Loucy (cell line): ENCODE data around the gene PCSK5.

Source experiments
- H2AFZ ChIP-seq: fragments of 200-600 bp; sonication (generic); 2 replicates; pipeline ENCODE4 v1.6.0; 2016; ENCODE audit warnings: antibody characterized with exemption, mild to moderate bottlenecking, low read length, moderate library complexity
- H3F3A ChIP-seq: fragments of 200-600 bp; 2 replicates; pipeline ENCODE4 v1.6.0; 2016; ENCODE audit warnings: antibody characterized with exemption, low read depth, mild to moderate bottlenecking
- H3K27me3 ChIP-seq: fragments of 200-600 bp; sonication (generic); 2 replicates; pipeline ENCODE4 v1.6.1; 2014; ENCODE audit warnings: low read length, mild to moderate bottlenecking; ENCODE audit not compliant: insufficient read depth, poor library complexity, severe bottlenecking
- H3K36me3 ChIP-seq: fragments of 200-600 bp; sonication (generic); 2 replicates; pipeline ENCODE4 v1.6.1; 2016; ENCODE audit warnings: low read length; ENCODE audit not compliant: insufficient read depth
- H3K4me1 ChIP-seq: fragments of 200-600 bp; sonication (generic); 2 replicates; pipeline ENCODE4 v1.5.1; 2014; ENCODE audit warnings: low read length, mild to moderate bottlenecking; ENCODE audit not compliant: insufficient read depth, poor library complexity, severe bottlenecking
- H3K4me2 ChIP-seq: fragments of 200-600 bp; sonication (generic); 2 replicates; pipeline ENCODE4 v1.6.0; 2014; ENCODE audit warnings: antibody characterized with exemption, low read length, low read depth, mild to moderate bottlenecking; ENCODE audit not compliant: poor library complexity, severe bottlenecking
- H3K4me3 ChIP-seq: fragments of 200-600 bp; sonication (generic); 2 replicates; pipeline ENCODE4 v1.5.1; 2014; ENCODE audit warnings: low read length, mild to moderate bottlenecking, mixed read lengths; ENCODE audit not compliant: poor library complexity, severe bottlenecking
- H3K79me2 ChIP-seq: fragments of 200-600 bp; sonication (generic); 2 replicates; pipeline ENCODE4 v1.6.1; 2014; ENCODE audit warnings: low read length; ENCODE audit not compliant: insufficient read depth
- H3K9ac ChIP-seq: fragments of 200-600 bp; sonication (generic); 2 replicates; pipeline ENCODE4 v1.6.0; 2014; ENCODE audit warnings: mild to moderate bottlenecking, low read depth, low read length, moderate library complexity; ENCODE audit not compliant: poor library complexity, severe bottlenecking
- H3K9me2 ChIP-seq: fragments of 200-600 bp; sonication (generic); replicated peaks from 2 replicates; pipeline ENCODE4 v1.6.1; 2016; ENCODE audit warnings: low read depth, low read length, mixed read lengths
- H3K9me3 ChIP-seq: fragments of 200-600 bp; sonication (generic); 2 replicates; pipeline ENCODE4 v1.6.1; 2014; ENCODE audit warnings: mild to moderate bottlenecking, antibody characterized with exemption, low read length, low read depth; ENCODE audit not compliant: insufficient read depth
- H4K20me1 ChIP-seq: fragments of 200-600 bp; sonication (generic); 2 replicates; pipeline ENCODE4 v1.6.0; 2014; ENCODE audit warnings: antibody characterized with exemption, low read length, mild to moderate bottlenecking; ENCODE audit not compliant: insufficient read depth, poor library complexity, severe bottlenecking
- EZH2phosphoT487 ChIP-seq: fragments of 200-600 bp; IDR thresholded peaks from 2 replicates; pipeline ENCODE4 v1.6.1; 2018; ENCODE audit warnings: antibody characterized with exemption, mild to moderate bottlenecking, moderate library complexity, borderline replicate concordance
- TF ChIP-seq, protein P1 (sequence below): fragments of 200-600 bp; sonication (generic); conservative IDR thresholded peaks from 2 replicates; pipeline ENCODE4 v1.5.1; 2014; ENCODE audit warnings: mild to moderate bottlenecking, antibody characterized with exemption, low read length

The PCSK5 gene

DNA sequence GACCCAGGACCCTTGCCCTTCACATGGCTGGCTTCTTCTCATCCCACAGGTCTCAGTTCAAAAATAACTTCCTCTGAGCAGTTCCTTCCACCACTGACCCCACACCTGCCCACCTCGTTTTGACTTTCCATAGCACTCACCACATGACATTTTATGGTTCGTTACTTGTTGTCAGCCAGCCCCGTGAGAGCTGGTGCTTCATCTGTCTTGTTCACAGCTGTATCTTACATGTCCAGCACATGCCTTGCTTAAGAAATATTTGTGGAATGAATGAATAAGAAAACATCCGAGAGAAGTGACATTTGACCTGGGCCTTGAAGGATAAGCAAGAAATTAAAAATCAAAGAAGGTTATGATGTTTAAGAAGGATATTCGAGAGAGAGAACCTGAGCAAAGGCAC is 309.8 kb downstream of the PCSK5 start:
- Histone ChIP-seq H3K4me2 (no peak overlapping the region), H3K4me1 (no peaks in the 10 kb centered on the region), H3K36me3 (no peaks in the 10 kb centered on the region), H3K27me3 (no peaks in the 10 kb centered on the region), H3K4me3 (no peak overlapping the region), H3K9me3 (no peaks in the 10 kb centered on the region), H3K9me2 (no peaks in the 10 kb centered on the region), H2AFZ (no peak overlapping the region), H3F3A (no peaks in the 10 kb centered on the region), H3K9ac (no peak overlapping the region), H3K79me2 (no peaks in the 10 kb centered on the region), H4K20me1 (no peaks in the 10 kb centered on the region)
- TF ChIP-seq, protein P1, sequence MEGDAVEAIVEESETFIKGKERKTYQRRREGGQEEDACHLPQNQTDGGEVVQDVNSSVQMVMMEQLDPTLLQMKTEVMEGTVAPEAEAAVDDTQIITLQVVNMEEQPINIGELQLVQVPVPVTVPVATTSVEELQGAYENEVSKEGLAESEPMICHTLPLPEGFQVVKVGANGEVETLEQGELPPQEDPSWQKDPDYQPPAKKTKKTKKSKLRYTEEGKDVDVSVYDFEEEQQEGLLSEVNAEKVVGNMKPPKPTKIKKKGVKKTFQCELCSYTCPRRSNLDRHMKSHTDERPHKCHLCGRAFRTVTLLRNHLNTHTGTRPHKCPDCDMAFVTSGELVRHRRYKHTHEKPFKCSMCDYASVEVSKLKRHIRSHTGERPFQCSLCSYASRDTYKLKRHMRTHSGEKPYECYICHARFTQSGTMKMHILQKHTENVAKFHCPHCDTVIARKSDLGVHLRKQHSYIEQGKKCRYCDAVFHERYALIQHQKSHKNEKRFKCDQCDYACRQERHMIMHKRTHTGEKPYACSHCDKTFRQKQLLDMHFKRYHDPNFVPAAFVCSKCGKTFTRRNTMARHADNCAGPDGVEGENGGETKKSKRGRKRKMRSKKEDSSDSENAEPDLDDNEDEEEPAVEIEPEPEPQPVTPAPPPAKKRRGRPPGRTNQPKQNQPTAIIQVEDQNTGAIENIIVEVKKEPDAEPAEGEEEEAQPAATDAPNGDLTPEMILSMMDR: no peak
- no peak for TF ChIP-seq EZH2phosphoT487

DNA sequence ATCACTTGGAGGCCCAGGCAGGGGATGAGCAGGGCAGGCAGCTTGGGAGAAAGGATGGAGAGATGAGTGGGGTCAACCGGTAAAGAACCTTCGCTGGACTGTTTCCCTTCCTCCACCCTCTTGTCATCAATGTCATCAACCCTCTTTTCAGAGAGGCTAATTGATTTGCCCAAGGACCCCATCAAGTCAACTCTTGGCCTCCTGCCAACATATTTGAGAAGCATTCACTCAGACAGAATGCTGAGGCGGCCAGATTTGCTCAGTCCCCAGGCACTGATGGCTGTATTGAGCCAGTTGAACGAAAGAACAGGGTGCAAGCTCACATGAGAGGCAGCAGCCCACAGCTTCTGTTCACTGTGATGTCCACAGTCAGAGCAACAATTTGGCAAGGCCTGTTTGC is 310.3 kb downstream of the PCSK5 start:
- H3K27me3 ChIP-seq: no peaks in the 10 kb centered on the region
- H3K4me3 ChIP-seq: no peak overlapping the region
- no peaks in the 10 kb centered on the region for H3F3A ChIP-seq
- H3K4me2 ChIP-seq: no peak overlapping the region
- no peaks in the 10 kb centered on the region for H4K20me1 ChIP-seq
- no peak overlapping the region for H3K9ac ChIP-seq
- H3K9me3 ChIP-seq: no peaks in the 10 kb centered on the region
- no peak overlapping the region for H2AFZ ChIP-seq
- no peaks in the 10 kb centered on the region for H3K9me2 ChIP-seq
- no peaks in the 10 kb centered on the region for H3K4me1 ChIP-seq
- no peaks in the 10 kb centered on the region for H3K36me3 ChIP-seq
- no peaks in the 10 kb centered on the region for H3K79me2 ChIP-seq
- TF ChIP-seq EZH2phosphoT487: no peak
- TF ChIP-seq, protein P1: no peak

DNA sequence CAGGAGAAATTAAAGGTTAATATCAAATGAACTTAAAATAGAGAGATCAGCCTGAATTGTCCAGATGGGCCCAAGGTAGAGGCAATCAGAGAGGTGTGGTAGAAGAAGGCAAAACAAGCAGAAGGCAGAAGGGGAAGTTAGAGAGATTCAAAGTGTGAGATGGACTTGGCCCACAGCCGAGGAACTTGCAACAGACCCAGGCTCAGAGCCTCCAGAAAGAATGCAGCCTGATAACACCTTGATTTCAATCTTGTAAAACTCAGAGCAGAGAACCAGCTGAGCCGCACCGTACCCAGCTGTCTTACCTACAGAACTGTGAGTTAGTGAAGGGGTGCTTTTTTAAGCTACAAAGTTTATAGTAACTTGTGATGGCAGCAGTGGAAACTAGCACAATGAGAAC is 312.9 kb downstream of the PCSK5 start:
- H2AFZ ChIP-seq: no peak overlapping the region
- no peaks in the 10 kb centered on the region for H3K9me3 ChIP-seq
- no peaks in the 10 kb centered on the region for H4K20me1 ChIP-seq
- peaks cover 9% of the 10 kb centered on the region for H3K4me1 ChIP-seq
- no peak overlapping the region for H3K9ac ChIP-seq
- TF ChIP-seq, protein P1: no peak
- no peak for TF ChIP-seq EZH2phosphoT487
- H3K79me2 ChIP-seq: no peaks in the 10 kb centered on the region
- no peaks in the 10 kb centered on the region for H3K9me2 ChIP-seq
- H3K27me3 ChIP-seq: no peaks in the 10 kb centered on the region
- no peaks in the 10 kb centered on the region for H3K36me3 ChIP-seq
- H3K4me2 ChIP-seq: no peak overlapping the region
- H3F3A ChIP-seq: no peaks in the 10 kb centered on the region
- no peak overlapping the region for H3K4me3 ChIP-seq
